ENCODE measurements around the gene PLOD3.

Gene PLOD3

GRCh38 chr7:101180130-101180755 is 37.1 kb downstream of the PLOD3 start, which contains the start of gene NAT16:
Gene NAT16, minus strand, starts transcription at chr7:101180293. Its CDS starts 5,486 bp downstream, at chr7:101174807.
- DNase-seq (ENCODE audit: low read depth in 2 of 2) = no peak

- no peak for DNase-seq (ENCODE audit: low read depth in 2 of 2)
Observed at GRCh38 chr7:101179713-101180112, 37.7 kb downstream of the PLOD3 start.

- no peak for DNase-seq (ENCODE audit: low read depth in 2 of 2)
Observed at GRCh38 chr7:101179117-101179516, 38.3 kb downstream of the PLOD3 start.

GRCh38 chr7:101177644-101178043 is 39.7 kb downstream of the PLOD3 start:
- no peak for DNase-seq (ENCODE audit: low read depth in 2 of 2)

- no peak for DNase-seq (ENCODE audit: low read depth in 2 of 2)
Observed at GRCh38 chr7:101175664-101176063, 41.7 kb downstream of the PLOD3 start.

GRCh38 chr7:101174322-101174854 is 43.0 kb downstream of the PLOD3 start:
- DNase-seq (ENCODE audit: low read depth in 2 of 2) = no peak

GRCh38 chr7:101173752-101174244 is 43.6 kb downstream of the PLOD3 start:
- no peak for DNase-seq (ENCODE audit: low read depth in 2 of 2)

- DNase-seq (ENCODE audit: low read depth in 2 of 2) = no peak
Observed at GRCh38 chr7:101172854-101173751, 44.3 kb downstream of the PLOD3 start.

- DNase-seq (ENCODE audit: low read depth in 2 of 2) = no peak
Observed at GRCh38 chr7:101172005-101172853, 45.2 kb downstream of the PLOD3 start.

- no peak for DNase-seq (ENCODE audit: low read depth in 2 of 2)
Observed at GRCh38 chr7:101171442-101171837, 45.9 kb downstream of the PLOD3 start.

GRCh38 chr7:101170617-101171441 is 46.6 kb downstream of the PLOD3 start:
- DNase-seq (ENCODE audit: low read depth in 2 of 2) = no peak

- DNase-seq (ENCODE audit: low read depth in 2 of 2) = peak; percentile 79
Observed at GRCh38 chr7:101169838-101170551, 47.4 kb downstream of the PLOD3 start.

- no peak for DNase-seq (ENCODE audit: low read depth in 2 of 2)
Observed at GRCh38 chr7:101169110-101169837, 48.1 kb downstream of the PLOD3 start.

GRCh38 chr7:101168412-101169049 is 48.9 kb downstream of the PLOD3 start:
- DNase-seq (ENCODE audit: low read depth in 2 of 2) = no peak

GRCh38 chr7:101167645-101168411 is 49.6 kb downstream of the PLOD3 start:
- DNase-seq (ENCODE audit: low read depth in 2 of 2) = no peak

GRCh38 chr7:101166909-101167644 is 50.3 kb downstream of the PLOD3 start:
- no peak for DNase-seq (ENCODE audit: low read depth in 2 of 2)

GRCh38 chr7:101166648-101166908 is 50.8 kb downstream of the PLOD3 start:
- no peak for DNase-seq (ENCODE audit: low read depth in 2 of 2)
